Vagina (tissue), 2 donors: Measurements from ENCODE around the gene SNX24. TPM values are rescaled to one million over a fixed set of nuclear protein-coding genes. Genes with fewer than 3 reads are reported as not detected.
"Not testable (repeated sequence)": the region's sequence is repeated elsewhere in the genome, so short reads cannot be mapped to it uniquely, and the experiment has no call there.

Experiments
- DNase-seq, 2 donors: peaks; one replicate each; pipeline ENCODE4 v3.0.0-alpha.2; 2017; ENCODE audit errors: extremely low spot score in 2 of 2
- H3K27ac ChIP-seq: fragments of 200-600 bp; sonication (generic); one replicate; pipeline ENCODE4 v1.5.1; 2019
- H3K27me3 ChIP-seq: fragments of 200-600 bp; sonication (generic); one replicate; pipeline ENCODE4 v1.5.1; 2019
- H3K36me3 ChIP-seq, 2 donors: fragments of 200-600 bp; sonication (generic); one replicate each; pipeline ENCODE4 v1.5.1; 2017 to 2019
- H3K4me1 ChIP-seq: fragments of 200-600 bp; sonication (generic); one replicate; pipeline ENCODE4 v1.5.1; 2019
- H3K4me3 ChIP-seq, 2 donors: fragments of 200-600 bp; sonication (generic); 1 replicate in 1 of 2; 2 replicates in 1 of 2; pipeline ENCODE4 v1.5.1; 2016 to 2019
- H3K9me3 ChIP-seq: fragments of 200-600 bp; sonication (generic); one replicate; pipeline ENCODE4 v1.5.1; 2019
- POLR2A ChIP-seq, 2 donors: fragments of 450-650 bp; IDR thresholded peaks; one replicate each; pipeline ENCODE4 v1.6.1; 2017; ENCODE audit warnings: antibody characterized with exemption in 2 of 2, mild to moderate bottlenecking in 2 of 2, moderate library complexity in 2 of 2
- POLR2AphosphoS5 ChIP-seq, 2 donors: sonication (generic); formaldehyde crosslinking; IDR thresholded peaks; one replicate each; pipeline ENCODE4 v1.9.0; 2017; ENCODE audit warnings: antibody characterized with exemption in 2 of 2, mild to moderate bottlenecking in 2 of 2, low read depth in 1 of 2; ENCODE audit not compliant: insufficient read depth in 1 of 2
- intact Hi-C: fragments of 100-400 bp; cut with DNase I; formaldehyde crosslinking; loops from one replicate; pipeline ENCODE4 v1.15.1; 2023
- total RNA-seq: library from RNA; depleted of rRNA; stranded (reverse); fragments of >200 nt; gene quantifications from one replicate; pipeline ENCODE4 v1.2.3, GENCODE V29; 2016
- TF ChIP-seq, protein P1 (sequence below), 3 experiments: fragments of 450-650 bp in 2 of 3; fragments of 200-600 bp in 1 of 3; sonication (generic) in 1 of 3; IDR thresholded peaks; one replicate each; pipeline ENCODE4 v1.5.1; 2017 to 2019; ENCODE audit warnings: antibody characterized with exemption in 3 of 3, mild to moderate bottlenecking in 2 of 3, moderate library complexity in 2 of 3

The SNX24 gene
- total RNA-seq, 1 donor from 2014 or later, result 19.4 TPM

DNA sequence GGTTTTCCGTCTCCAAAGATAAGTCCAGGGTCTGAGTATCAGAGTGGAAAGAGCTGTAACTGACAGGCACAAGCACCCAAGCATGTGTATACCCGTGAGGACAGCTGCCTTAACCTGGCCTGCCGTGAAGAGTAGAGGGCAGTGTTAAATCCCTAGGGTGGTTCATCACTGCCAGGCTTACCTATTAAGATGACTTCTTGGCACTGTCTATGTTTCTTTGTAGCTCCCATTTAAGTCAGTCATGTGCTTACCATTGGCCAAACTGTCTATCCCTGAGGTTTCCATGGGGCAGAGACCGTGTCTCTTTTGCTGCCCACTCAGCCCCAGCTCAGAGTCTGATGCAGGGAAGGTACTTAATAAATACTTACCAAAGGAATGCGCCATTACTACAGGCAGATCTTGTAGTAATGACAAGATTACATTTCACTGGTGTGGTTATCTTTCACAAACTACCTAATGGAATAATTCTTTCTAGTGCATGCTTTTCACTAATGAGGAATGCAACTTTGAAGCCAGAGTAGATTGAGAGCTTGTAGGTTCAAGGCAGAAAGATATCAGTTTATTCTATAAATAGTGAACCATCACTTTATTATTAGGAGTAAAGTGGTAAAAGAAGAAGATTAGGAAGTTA lies 64.2 kb downstream of the SNX24 start:
- TF ChIP-seq, protein P1, sequence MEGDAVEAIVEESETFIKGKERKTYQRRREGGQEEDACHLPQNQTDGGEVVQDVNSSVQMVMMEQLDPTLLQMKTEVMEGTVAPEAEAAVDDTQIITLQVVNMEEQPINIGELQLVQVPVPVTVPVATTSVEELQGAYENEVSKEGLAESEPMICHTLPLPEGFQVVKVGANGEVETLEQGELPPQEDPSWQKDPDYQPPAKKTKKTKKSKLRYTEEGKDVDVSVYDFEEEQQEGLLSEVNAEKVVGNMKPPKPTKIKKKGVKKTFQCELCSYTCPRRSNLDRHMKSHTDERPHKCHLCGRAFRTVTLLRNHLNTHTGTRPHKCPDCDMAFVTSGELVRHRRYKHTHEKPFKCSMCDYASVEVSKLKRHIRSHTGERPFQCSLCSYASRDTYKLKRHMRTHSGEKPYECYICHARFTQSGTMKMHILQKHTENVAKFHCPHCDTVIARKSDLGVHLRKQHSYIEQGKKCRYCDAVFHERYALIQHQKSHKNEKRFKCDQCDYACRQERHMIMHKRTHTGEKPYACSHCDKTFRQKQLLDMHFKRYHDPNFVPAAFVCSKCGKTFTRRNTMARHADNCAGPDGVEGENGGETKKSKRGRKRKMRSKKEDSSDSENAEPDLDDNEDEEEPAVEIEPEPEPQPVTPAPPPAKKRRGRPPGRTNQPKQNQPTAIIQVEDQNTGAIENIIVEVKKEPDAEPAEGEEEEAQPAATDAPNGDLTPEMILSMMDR (IDR thresholded peaks at IDR 0.05), result no peak
- TF ChIP-seq POLR2AphosphoS5 (IDR thresholded peaks at IDR 0.05; ENCODE audit: insufficient read depth in 1 of 2, low read depth in 1 of 2) (no peak), POLR2A (IDR thresholded peaks at IDR 0.05) (no peak)
- intact Hi-C loops, result no loop called here
- peaks cover 5% of the 10 kb centered on the region for H3K4me1 ChIP-seq

DNA sequence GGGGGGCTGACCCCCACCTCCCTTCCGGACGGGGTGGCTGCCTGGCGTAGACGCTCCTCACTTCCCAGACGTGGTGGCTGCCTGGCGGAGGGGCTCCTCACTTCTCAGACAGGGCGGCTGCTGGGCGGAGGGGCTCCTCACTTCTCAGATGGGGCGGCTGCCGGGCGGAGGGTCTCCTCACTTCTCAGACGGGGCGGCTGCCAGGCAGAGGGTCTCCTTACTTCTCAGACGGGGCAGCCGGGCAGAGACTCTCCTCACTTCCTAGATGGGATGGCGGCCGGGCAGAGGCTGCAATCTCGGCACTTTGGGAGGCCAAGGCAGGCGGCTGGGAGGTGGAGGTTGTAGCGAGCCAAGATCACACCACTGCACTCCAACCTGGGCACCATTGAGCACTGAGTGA lies 68.0 kb downstream of the SNX24 start:
- H3K36me3 ChIP-seq, H3K9me3 ChIP-seq, H3K4me1 ChIP-seq, H3K27me3 ChIP-seq, H3K4me3 ChIP-seq, intact Hi-C loops, H3K27ac ChIP-seq, DNase-seq: not testable (repeated sequence)

More for the DNA sequence above, 64.2 kb downstream of the SNX24 start:
- H3K4me3 ChIP-seq, result no peak overlapping the region
- no peak for DNase-seq
- no peaks in the 10 kb centered on the region for H3K36me3 ChIP-seq
- no peaks in the 10 kb centered on the region for H3K9me3 ChIP-seq
- no peaks in the 10 kb centered on the region for H3K27me3 ChIP-seq
- H3K27ac ChIP-seq, result no peak overlapping the region

DNA sequence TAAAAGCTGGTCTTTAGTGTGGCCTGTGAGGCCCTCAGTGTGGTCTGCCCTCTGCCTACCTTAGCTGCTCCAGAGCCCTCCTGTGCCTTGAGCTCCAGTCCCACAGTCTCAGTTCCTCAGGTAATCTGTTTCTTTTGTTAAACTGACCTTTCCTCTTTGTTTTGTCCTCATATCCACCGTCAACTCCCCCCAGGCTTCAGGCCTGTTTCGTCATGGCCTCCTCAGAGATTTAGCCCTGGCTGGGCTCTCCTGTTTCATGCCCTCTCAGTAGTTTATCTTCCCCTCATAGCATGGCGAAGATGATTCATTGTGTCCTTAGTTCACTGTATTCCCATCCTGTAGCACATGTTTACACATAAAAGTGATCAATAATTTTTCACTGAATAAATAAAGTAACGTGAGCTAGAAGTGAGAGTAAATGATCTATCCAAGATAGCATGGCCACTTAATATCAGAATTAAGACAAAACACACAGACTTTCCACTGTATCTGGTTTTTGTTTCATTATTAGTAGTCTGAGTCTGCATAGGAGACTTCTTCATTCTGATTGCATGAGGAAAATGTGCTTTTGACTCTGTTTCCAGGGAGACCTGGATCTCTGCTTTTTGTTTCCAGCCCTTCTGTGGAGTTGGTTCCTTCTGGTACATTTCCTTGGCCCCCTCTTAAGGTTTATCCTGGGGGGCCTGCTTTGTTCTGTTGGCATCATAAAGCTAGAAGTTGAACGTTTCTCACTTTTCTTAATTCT lies 70.5 kb downstream of the SNX24 start:
- H3K27ac ChIP-seq, result no peak overlapping the region
- no peaks in the 10 kb centered on the region for H3K9me3 ChIP-seq
- intact Hi-C loops, result no loop called here
- H3K4me3 ChIP-seq, result no peak overlapping the region
- H3K27me3 ChIP-seq, result no peaks in the 10 kb centered on the region
- no peaks in the 10 kb centered on the region for H3K36me3 ChIP-seq
- H3K4me1 ChIP-seq, result no peaks in the 10 kb centered on the region
- TF ChIP-seq POLR2A (IDR thresholded peaks at IDR 0.05) (no peak), POLR2AphosphoS5 (IDR thresholded peaks at IDR 0.05; ENCODE audit: insufficient read depth in 1 of 2, low read depth in 1 of 2) (no peak)
- TF ChIP-seq, protein P1 (IDR thresholded peaks at IDR 0.05), result no peak
- DNase-seq, result no peak

DNA sequence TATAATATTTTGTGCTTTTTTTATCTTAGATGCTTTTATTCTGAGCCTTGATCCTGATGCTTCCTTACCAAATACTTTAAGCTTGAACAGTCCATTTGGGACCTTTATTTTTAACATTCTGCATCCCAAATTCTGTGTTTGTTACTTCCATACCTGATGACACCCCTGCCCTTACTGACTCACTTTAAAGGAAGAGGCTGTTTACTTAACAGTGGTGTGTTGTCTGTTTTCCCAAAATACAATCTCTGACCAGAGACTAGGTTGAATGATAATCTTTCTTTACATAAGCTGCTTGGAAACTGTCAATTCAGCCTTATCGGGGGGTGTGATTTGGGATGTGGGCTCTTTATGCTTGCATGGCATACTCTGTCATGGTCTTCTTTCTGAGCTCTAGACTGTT lies 71.1 kb downstream of the SNX24 start:
- no peak for TF ChIP-seq POLR2A (IDR thresholded peaks at IDR 0.05)
- no peak for TF ChIP-seq POLR2AphosphoS5 (IDR thresholded peaks at IDR 0.05; ENCODE audit: insufficient read depth in 1 of 2, low read depth in 1 of 2)
- TF ChIP-seq, protein P1 (IDR thresholded peaks at IDR 0.05), result no peak
- DNase-seq, result no peak
- Histone ChIP-seq H3K9me3 (no peaks in the 10 kb centered on the region), H3K4me3 (no peak overlapping the region), H3K27ac (no peak overlapping the region), H3K36me3 (no peaks in the 10 kb centered on the region), H3K4me1 (no peaks in the 10 kb centered on the region), H3K27me3 (no peaks in the 10 kb centered on the region)
- intact Hi-C loops, result no loop called here

DNA sequence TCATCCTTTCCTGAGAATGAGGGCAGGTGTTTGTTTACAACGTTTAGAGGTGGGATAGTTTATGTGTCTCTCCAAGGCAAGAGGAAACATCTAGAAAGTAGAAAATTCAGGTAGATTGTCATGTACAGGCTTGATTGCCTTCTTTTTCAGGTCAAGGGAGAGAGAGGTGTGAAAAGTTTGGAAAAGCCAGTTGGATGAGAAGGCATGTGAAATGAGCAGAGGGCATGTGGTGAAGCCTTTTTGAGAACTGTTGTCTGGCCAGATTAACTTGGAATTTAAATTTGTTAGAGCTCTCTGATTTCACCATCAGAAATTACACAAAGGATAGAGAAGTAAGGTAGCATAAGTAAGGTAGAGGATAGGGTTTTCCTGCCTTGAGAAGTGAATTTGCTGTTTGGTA lies 74.6 kb downstream of the SNX24 start:
- Histone ChIP-seq H3K27me3 (no peaks in the 10 kb centered on the region), H3K36me3 (no peaks in the 10 kb centered on the region), H3K9me3 (no peaks in the 10 kb centered on the region), H3K27ac (no peak overlapping the region), H3K4me3 (no peak overlapping the region), H3K4me1 (no peaks in the 10 kb centered on the region)
- TF ChIP-seq POLR2AphosphoS5 (IDR thresholded peaks at IDR 0.05; ENCODE audit: insufficient read depth in 1 of 2, low read depth in 1 of 2), result no peak
- intact Hi-C loops, result no loop called here
- DNase-seq, result no peak

DNA sequence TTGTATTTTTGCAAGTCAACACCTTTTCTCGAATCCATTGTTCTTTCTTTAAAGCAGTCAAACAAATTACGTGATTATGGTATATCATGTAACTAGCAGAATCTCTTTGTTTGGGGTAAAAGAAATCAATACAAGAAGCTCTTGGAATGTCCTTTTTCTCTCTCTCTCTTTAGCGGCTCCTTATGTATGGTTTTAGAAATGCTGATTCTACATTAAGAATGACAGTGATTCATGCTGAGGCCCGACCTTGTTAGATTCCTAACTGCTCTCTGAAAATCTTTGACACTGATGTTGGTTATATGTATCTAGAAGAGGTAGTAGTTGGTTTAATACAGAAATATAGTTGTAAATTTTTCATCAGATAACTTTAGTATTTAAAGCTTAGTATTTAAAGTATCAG lies 76.4 kb downstream of the SNX24 start:
- TF ChIP-seq POLR2AphosphoS5 (IDR thresholded peaks at IDR 0.05; ENCODE audit: insufficient read depth in 1 of 2, low read depth in 1 of 2), result no peak
- no peak for TF ChIP-seq POLR2A (IDR thresholded peaks at IDR 0.05)
- TF ChIP-seq, protein P1 (IDR thresholded peaks at IDR 0.05), result no peak
- no peaks in the 10 kb centered on the region for H3K36me3 ChIP-seq
- H3K27me3 ChIP-seq, result no peaks in the 10 kb centered on the region
- no peaks in the 10 kb centered on the region for H3K4me1 ChIP-seq
- H3K9me3 ChIP-seq, result no peaks in the 10 kb centered on the region
- intact Hi-C loops, result no loop called here
- no peak overlapping the region for H3K4me3 ChIP-seq
- no peak overlapping the region for H3K27ac ChIP-seq
- DNase-seq, result no peak
